Measurements from ENCODE around the gene CAST.

Gene CAST

DNA sequence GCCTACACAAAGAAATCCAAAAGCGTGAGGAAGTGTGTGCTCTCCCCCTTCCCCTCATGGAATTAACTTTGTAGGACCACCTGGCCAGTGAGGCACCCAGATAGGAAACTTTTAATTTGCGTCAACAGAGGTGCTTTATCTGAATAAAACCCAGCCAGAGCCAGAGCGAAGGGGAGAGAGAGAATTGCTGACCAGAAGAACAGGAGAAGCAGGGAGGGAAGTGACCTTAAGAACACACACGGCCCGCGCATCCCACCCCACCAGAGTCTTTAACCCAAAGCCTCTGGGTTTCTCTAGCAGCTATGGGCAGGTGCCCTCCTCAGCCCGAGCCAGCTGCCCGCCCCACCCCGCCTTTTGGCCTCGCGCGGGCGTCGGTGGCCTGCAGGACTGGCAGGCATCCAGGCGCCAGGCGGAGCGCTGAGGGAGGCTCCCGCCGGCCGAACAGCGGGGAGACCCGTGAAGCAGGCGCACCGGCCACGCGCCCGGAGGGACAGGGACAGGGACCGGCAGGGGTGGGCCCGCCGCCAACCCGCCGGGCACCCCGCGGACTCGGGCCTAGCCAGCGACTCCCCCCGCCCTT lies 145.0 kb downstream of the CAST start:
- H3K9me3 Mint-ChIP-seq = no peaks in the 10 kb centered on the region
- peak overlapping the region; percentile 92 to 98 for H3K4me3 Mint-ChIP-seq
- peaks cover 60% of the 10 kb centered on the region for H3K36me3 Mint-ChIP-seq (ENCODE audit: insufficient read depth)
- DNase-seq (peak in 1 of 3 experiments; percentile 52), ATAC-seq (replicated peaks) (peak; percentile 27)
- peak overlapping the region; percentile 100 for H3K27ac Mint-ChIP-seq
- no peaks in the 10 kb centered on the region for H3K27me3 Mint-ChIP-seq
- H3K4me1 Mint-ChIP-seq (ENCODE audit: low read depth in 2 of 2) = peaks cover 50 to 54% of the 10 kb centered on the region in 2 donors

DNA sequence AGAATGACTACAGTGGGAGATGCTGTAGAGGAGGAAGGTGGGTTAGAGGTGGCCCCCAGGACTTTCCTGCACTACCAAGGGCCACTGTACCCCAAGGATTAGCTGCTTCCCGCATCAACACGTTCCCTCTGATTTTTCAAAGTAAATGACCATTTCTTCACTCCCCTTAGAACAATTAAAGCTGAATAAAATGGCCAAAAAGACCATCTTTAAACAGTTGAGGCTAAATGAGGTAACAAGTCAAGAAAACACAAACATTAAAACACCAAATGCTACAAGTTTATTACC lies 146.3 kb downstream of the CAST start:
- no peak for DNase-seq
- Mint-ChIP-seq H3K9me3 (no peaks in the 10 kb centered on the region), H3K4me3 (peak overlapping the region; percentile 92 to 98), H3K27ac (peak overlapping the region; percentile 100), H3K27me3 (no peaks in the 10 kb centered on the region), H3K36me3 (ENCODE audit: insufficient read depth) (peaks cover 47% of the 10 kb centered on the region), H3K4me1 (ENCODE audit: low read depth in 2 of 2) (peaks cover 39 to 42% of the 10 kb centered on the region in 2 donors)
- no peak for ATAC-seq (replicated peaks)

DNA sequence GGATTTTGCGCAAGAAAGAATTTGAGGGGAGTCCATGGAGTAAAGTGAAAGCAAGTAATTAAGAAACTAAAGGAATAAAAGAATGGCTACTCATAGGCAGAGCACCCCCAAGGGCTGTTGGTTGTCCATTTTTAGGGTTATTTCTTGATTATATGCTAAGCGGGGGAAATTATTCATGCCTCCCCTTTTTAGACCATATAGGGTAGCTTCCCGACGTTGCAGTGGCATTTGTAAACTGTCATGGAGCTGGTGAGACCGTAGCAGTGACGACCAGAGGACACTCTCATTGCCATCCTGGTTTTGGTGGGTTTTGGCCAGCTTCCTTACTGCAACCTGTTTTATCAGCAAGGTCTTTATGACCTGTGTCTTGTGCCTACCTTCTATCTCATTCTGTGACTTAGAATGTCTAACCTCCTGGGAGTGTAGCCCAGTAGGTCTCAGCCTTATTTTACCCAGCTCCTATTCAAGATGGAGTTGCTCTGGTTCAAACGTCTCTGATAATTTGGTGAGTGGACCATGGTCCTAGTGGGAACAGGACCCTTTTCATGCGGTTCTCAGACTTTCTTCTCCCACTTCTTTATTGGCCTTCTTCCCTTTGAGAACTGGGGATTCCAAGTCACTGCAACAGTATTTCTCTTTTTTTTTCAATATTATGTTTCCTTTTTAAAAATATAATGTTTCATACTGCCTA lies 146.8 kb downstream of the CAST start:
- peak overlapping the region; percentile 100 for H3K27ac Mint-ChIP-seq
- no peaks in the 10 kb centered on the region for H3K9me3 Mint-ChIP-seq
- no peaks in the 10 kb centered on the region for H3K27me3 Mint-ChIP-seq
- peaks cover 34 to 37% of the 10 kb centered on the region in 2 donors for H3K4me1 Mint-ChIP-seq (ENCODE audit: low read depth in 2 of 2)
- DNase-seq = no peak
- ATAC-seq (replicated peaks) = no peak
- H3K4me3 Mint-ChIP-seq = peak overlapping the region; percentile 92 to 98
- peaks cover 42% of the 10 kb centered on the region for H3K36me3 Mint-ChIP-seq (ENCODE audit: insufficient read depth)

DNA sequence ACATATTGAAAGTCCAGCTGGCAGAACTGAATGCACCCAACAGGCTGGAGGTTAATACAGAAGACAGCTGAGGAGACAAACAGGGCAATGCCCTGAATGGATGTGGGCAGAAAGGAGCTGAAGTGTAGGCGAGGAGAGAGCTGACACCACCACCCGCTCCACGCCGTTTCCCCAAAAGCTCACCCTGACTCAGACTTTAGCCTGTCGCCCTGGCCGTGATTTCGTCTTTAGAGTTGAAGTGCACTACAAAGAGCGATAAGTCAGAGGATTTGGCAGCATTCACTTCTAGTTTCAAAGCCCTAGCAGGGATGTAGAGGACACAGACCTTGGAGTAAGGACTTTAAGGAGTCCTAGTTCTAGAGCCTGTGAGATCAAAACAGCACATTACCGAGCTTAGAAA lies 147.7 kb downstream of the CAST start:
- DNase-seq (no peak), ATAC-seq (replicated peaks) (no peak)
- peak overlapping the region in 1 of 2 donors; percentile 37 for H3K4me3 Mint-ChIP-seq
- H3K4me1 Mint-ChIP-seq (ENCODE audit: low read depth in 2 of 2) = peaks cover 29 to 37% of the 10 kb centered on the region in 2 donors
- H3K27me3 Mint-ChIP-seq = no peaks in the 10 kb centered on the region
- peaks cover 36% of the 10 kb centered on the region for H3K36me3 Mint-ChIP-seq (ENCODE audit: insufficient read depth)
- H3K9me3 Mint-ChIP-seq = no peaks in the 10 kb centered on the region
- peak overlapping the region; percentile 38 to 100 for H3K27ac Mint-ChIP-seq

DNA sequence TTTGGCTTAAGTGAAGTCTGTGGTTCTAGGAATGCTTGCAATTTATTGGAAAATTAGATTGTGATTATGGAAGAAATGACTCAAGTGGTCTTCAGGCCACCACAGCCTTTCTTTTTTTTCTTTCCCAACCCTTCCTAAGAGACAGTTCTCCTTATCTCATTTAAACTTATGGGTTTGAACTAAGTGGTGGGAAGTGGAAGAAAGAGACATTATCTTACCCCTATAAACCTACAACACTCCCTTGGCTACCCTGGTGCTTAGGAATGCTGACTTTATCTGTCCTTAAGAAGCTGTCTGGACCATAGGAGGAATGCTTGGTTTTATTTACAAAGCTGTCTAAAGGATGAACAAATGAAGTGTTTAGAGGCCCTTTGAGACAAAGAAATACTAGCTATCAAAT lies 150.7 kb downstream of the CAST start:
- no peak for DNase-seq
- Mint-ChIP-seq H3K27ac (no peak overlapping the region), H3K9me3 (no peaks in the 10 kb centered on the region), H3K27me3 (no peaks in the 10 kb centered on the region), H3K36me3 (ENCODE audit: insufficient read depth) (peaks cover 13% of the 10 kb centered on the region), H3K4me3 (no peak overlapping the region), H3K4me1 (ENCODE audit: low read depth in 2 of 2) (peaks cover 32 to 37% of the 10 kb centered on the region in 2 donors)
- ATAC-seq (replicated peaks) = no peak

DNA sequence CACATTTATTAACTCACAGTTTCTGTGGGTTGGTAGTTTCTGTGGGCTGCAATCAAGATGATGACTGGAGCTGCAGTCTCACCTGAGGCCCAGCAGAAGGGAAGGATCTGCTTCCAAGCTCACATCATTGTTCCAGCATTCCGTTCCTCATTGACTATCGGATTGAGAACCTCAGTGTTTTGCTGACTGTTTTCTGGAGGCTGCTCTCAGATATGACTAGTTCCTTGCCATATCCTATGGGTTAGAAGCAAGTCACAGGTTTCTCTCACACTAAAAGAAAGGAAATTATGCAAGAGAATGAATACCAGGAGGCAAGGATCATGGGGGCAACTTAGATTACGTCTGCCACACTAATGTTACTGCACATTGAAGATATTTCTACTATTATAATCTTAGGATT lies 151.9 kb downstream of the CAST start:
- DNase-seq (no peak), ATAC-seq (replicated peaks) (no peak)
- peak overlapping the region in 1 of 2 donors; percentile 78 for H3K27ac Mint-ChIP-seq
- peaks cover 26 to 35% of the 10 kb centered on the region in 2 donors for H3K4me1 Mint-ChIP-seq (ENCODE audit: low read depth in 2 of 2)
- H3K27me3 Mint-ChIP-seq = no peaks in the 10 kb centered on the region
- H3K9me3 Mint-ChIP-seq = no peaks in the 10 kb centered on the region
- H3K4me3 Mint-ChIP-seq = peak overlapping the region in 1 of 2 donors; percentile 56
- H3K36me3 Mint-ChIP-seq (ENCODE audit: insufficient read depth) = peaks cover 6% of the 10 kb centered on the region

DNA sequence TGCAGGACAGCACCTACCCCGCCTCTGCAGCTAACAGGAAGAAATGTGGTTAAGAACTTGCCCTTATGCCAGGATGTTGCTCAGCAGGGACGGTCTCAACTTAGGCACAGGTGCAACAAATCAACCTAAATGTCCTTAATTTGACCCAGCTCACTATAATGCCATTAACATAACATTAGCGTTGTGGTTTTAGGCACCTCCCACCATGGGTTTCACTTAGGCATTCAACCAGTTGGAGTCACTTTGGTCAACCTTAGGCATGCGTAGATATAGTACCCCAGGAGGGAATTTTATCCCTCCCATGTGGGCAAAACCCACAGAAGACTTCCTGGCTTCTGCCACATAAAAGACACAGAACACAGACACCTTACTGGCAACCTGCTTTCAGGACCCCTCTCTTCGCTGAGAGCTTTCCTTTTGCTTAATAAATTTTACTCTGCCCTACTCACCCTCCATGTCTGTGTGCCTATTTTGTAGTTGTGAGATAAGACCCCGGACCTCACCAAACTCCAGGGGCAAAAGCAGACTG lies 154.3 kb downstream of the CAST start:
- Mint-ChIP-seq H3K27me3 (no peaks in the 10 kb centered on the region), H3K27ac (peak overlapping the region; percentile 78 to 98), H3K9me3 (no peaks in the 10 kb centered on the region), H3K4me1 (ENCODE audit: low read depth in 2 of 2) (peaks cover 26 to 35% of the 10 kb centered on the region in 2 donors), H3K36me3 (ENCODE audit: insufficient read depth) (peaks cover 3% of the 10 kb centered on the region), H3K4me3 (peak overlapping the region; percentile 86 to 87)
- peak; percentile 88 for ATAC-seq (replicated peaks)
- peak; percentile 69 to 74 (median 72) for DNase-seq

DNA sequence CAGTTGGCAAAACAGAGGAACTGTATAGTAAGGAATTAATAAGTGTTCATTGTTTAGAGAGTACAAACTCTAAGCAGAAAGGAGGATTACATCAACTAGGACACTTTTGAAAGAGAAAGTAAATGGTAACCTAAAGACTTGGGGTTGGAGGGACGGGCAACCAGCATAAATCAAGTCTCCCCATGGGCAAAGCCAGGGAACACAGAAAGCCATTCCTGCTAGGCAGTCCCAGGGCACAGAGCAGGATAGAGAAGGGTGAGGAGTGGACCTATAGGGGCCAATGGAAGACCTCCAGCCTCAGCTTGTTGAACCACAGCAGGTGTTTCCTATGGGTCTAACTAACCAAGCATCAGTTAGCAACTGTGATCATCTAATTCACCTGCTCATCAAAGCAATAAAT lies 154.8 kb downstream of the CAST start:
- H3K9me3 Mint-ChIP-seq = no peaks in the 10 kb centered on the region
- H3K36me3 Mint-ChIP-seq (ENCODE audit: insufficient read depth) = peaks cover 3% of the 10 kb centered on the region
- ATAC-seq (replicated peaks) (peak; percentile 25), DNase-seq (no peak)
- H3K27ac Mint-ChIP-seq = peak overlapping the region; percentile 78 to 98
- H3K4me1 Mint-ChIP-seq (ENCODE audit: low read depth in 2 of 2) = peaks cover 26 to 37% of the 10 kb centered on the region in 2 donors
- H3K27me3 Mint-ChIP-seq = no peaks in the 10 kb centered on the region
- H3K4me3 Mint-ChIP-seq = peak overlapping the region; percentile 86 to 87

DNA sequence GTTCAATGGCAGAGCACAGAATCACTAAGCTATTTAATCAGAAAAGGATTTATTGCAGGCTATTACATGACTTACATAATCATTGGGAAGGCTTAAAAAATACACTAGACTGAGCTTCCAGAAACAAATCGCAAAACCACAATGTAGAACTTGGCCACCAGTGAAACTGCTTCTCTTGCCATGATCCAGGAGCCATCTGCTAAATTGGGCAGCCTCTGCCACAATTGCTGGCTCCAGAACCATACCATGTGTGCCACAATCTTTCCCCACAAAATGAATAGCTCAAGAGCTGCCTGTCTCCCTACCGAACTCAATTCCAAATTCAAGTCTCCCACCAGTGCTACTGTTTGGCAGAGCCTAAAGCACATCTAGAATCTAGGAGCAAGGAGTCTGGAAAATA lies 155.3 kb downstream of the CAST start:
- Mint-ChIP-seq H3K4me1 (ENCODE audit: low read depth in 2 of 2) (peaks cover 26 to 39% of the 10 kb centered on the region in 2 donors), H3K27ac (peak overlapping the region; percentile 78 to 98), H3K9me3 (no peaks in the 10 kb centered on the region), H3K4me3 (peak overlapping the region; percentile 86 to 87), H3K27me3 (no peaks in the 10 kb centered on the region), H3K36me3 (ENCODE audit: insufficient read depth) (peaks cover 3% of the 10 kb centered on the region)
- DNase-seq (no peak), ATAC-seq (replicated peaks) (no peak)

DNA sequence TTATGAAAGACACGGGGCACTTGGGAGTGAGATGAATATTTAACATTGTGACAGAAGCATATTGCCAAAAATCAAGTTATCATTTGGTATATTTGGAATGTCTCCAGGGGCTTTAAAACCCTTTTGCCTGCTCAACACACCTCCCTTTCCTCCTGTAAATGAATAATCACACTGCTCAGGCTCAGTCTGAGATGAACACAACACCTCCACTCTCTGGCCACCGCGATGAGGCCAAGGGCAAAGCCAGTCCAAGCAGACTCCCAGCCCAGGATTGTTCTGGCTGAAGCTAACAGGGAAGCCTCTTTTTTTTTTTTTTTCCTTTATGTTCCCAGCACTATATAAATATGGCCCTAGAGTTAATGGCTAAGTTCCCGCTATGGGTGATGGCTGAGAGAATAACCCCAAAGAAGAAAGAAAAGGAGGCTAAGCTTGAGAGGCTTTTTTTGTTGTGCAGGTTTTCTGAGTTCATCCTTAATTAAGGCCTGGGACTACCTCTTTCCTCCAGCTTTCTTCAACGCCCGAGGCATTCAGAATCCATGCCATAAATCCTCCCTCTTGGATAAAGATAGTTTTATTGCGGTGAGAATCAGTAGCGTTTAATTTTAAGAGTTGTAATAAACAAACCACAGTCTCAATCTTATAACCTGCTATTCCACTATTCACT lies 156.1 kb downstream of the CAST start:
- Mint-ChIP-seq H3K4me1 (ENCODE audit: low read depth in 2 of 2) (peaks cover 30 to 43% of the 10 kb centered on the region in 2 donors), H3K27ac (peak overlapping the region; percentile 20 to 78), H3K36me3 (ENCODE audit: insufficient read depth) (peaks cover 3% of the 10 kb centered on the region), H3K4me3 (peak overlapping the region in 1 of 2 donors; percentile 87), H3K27me3 (no peaks in the 10 kb centered on the region), H3K9me3 (no peaks in the 10 kb centered on the region)
- DNase-seq (no peak), ATAC-seq (replicated peaks) (no peak)

DNA sequence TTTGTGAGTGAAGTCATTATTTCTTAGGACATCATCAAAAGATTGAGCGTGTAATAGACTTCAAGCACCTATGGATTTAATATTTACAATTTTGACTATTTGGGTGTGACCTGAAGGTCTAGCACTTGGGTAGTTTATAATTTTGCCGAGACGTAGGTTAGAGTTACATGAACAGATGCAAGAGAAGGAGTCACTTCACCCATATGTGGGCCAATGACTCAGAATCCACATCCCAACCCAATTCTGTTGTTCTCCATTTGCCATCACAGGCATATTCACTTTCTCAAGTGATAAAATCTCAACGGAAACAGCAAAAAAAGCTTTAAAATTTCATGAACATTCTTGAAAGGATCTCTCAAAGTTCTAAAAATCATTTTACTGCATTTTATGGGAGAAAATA lies 157.6 kb downstream of the CAST start:
- Mint-ChIP-seq H3K27me3 (no peaks in the 10 kb centered on the region), H3K36me3 (ENCODE audit: insufficient read depth) (peaks cover 3% of the 10 kb centered on the region), H3K9me3 (no peaks in the 10 kb centered on the region), H3K4me1 (ENCODE audit: low read depth in 2 of 2) (peaks cover 32 to 44% of the 10 kb centered on the region in 2 donors), H3K27ac (no peak overlapping the region), H3K4me3 (no peak overlapping the region)
- DNase-seq = no peak
- ATAC-seq (replicated peaks) = no peak

DNA sequence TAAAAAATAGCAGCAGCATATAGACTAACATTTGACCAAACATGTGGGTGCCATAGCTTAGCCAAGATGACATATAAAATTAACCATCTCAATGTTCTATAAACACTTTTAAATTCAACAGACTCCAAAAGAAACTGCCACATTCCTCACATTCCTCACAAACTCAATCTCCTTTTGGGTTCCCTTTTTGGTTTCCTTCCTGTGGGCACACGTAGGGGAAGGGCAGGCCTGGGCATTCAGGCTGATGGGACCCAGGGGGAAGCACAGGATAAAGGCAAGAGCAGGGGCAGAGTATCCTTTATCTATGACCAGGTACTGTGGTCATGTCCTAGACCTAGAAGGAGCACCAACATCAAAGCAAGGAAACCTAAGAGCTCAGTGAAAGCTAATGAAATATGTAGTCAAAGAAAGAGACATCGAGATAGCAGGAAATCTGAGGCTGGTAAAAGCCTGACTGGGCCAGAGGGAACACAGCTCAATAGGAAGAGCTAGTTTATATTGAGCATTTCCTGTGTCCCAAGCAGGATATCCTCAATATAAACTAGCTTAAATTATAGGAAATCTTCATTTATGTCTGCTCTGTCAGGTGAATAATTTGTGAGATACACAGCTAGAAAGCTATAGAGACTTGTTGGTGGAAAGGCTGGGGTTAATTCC lies 159.2 kb downstream of the CAST start:
- Mint-ChIP-seq H3K27ac (no peak overlapping the region), H3K36me3 (ENCODE audit: insufficient read depth) (peaks cover 3% of the 10 kb centered on the region), H3K27me3 (peaks cover 0 to 5% of the 10 kb centered on the region in 2 donors), H3K4me3 (no peak overlapping the region), H3K9me3 (no peaks in the 10 kb centered on the region), H3K4me1 (ENCODE audit: low read depth in 2 of 2) (peaks cover 23 to 34% of the 10 kb centered on the region in 2 donors)
- ATAC-seq (replicated peaks) (no peak), DNase-seq (no peak)

DNA sequence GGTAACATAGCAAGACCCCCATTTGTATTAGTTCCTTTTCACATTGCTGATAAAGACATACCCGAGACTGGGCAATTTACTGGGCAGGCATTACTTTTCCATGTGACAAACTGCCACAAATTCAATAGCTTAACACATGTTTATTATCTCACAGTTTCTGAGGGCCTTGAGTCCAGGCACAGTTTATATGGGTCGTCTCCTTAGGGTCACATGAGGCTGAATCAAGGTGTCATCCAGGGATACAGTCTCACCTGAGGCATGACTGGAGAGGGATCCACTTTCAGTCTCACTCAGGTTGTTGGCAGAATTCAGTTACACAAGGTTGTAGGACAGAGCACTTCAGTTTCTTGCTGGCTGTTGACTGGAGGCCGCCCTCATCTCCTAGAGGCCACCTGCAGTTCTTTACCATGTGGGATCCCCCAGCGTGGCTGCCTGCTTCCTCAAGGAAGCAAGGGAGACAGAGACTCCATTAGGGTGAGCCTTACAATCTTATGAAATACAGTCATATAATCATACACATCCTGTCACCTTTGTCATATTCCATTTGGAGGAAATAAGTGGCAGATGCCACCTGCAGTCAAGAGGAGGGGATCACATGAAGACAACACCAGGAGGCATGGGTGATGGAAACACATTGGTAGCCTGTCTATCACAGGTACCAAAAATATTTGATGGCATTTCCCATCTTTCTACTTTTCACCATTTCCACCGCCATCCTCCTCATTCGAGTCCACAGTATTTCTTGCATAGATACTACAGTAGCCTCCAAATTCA lies 160.7 kb downstream of the CAST start:
- H3K4me1 Mint-ChIP-seq (ENCODE audit: low read depth in 2 of 2) = peaks cover 11 to 22% of the 10 kb centered on the region in 2 donors
- no peaks in the 10 kb centered on the region for H3K9me3 Mint-ChIP-seq
- H3K27ac Mint-ChIP-seq = no peak overlapping the region
- peaks cover 3% of the 10 kb centered on the region for H3K36me3 Mint-ChIP-seq (ENCODE audit: insufficient read depth)
- H3K27me3 Mint-ChIP-seq = peaks cover 0 to 5% of the 10 kb centered on the region in 2 donors
- DNase-seq (no peak), ATAC-seq (replicated peaks) (peak; percentile 80)
- H3K4me3 Mint-ChIP-seq = no peak overlapping the region

Data from effector memory CD8-positive, alpha-beta T cell (primary cell).